IMR-90 (cell line): ENCODE results near the gene GIMD1. TPM values are rescaled to one million over a fixed set of nuclear protein-coding genes. Genes with fewer than 3 reads are reported as not detected.

Experiments used
- ATAC-seq: fragments of 200-7000 bp; cut with Tn5 transposase; 2 replicates; pipeline ENCODE4 v1.9.1; 2020; ENCODE audit warnings: low read depth, mild to moderate bottlenecking, moderate library complexity
- BruUV-seq: library from RNA; stranded (reverse); fragments of 400-500 nt; replicated peaks from 2 replicates; lab custom pipeline; 2021; lab: Mats Ljungman, UMichigan
- CTCF ChIA-PET: fragments of 300-600 bp; formaldehyde crosslinking; extraction: SDS; loops from one replicate; lab custom pipeline; 2021; ENCODE audit warnings: antibody characterized with exemption; lab: Yijun Ruan, JAX
- POLR2A ChIA-PET: fragments of 300-600 bp; sonication (Branson Sonifier 250); formaldehyde crosslinking; loops from one replicate; lab custom pipeline; 2022; ENCODE audit warnings: antibody characterized with exemption; ENCODE audit not compliant: unreplicated experiment; lab: Charles Lee
- DNase-seq: peaks from one replicate; pipeline ENCODE4 v3.0.0; 2013
- H2AFZ ChIP-seq: replicated peaks from 2 replicates; pipeline ENCODE3; 2013; ENCODE audit warnings: low read length, mild to moderate bottlenecking; ENCODE audit not compliant: poor library complexity
- H2AK5ac ChIP-seq: 2 replicates; pipeline ENCODE4 v1.6.1; 2013; ENCODE audit warnings: low read depth, low read length, inconsistent platforms
- H2AK9ac ChIP-seq: replicated peaks from 2 replicates; pipeline ENCODE3; 2013; ENCODE audit warnings: mild to moderate bottlenecking, low read depth, low read length, moderate library complexity; ENCODE audit not compliant: poor library complexity
- H2BK120ac ChIP-seq: 2 replicates; pipeline ENCODE4 v1.6.1; 2013; ENCODE audit warnings: low read depth, low read length, inconsistent platforms
- H2BK15ac ChIP-seq: 3 replicates; pipeline ENCODE4 v1.6.1; 2013; ENCODE audit warnings: low read depth, low read length, inconsistent platforms
- H2BK20ac ChIP-seq: 2 replicates; pipeline ENCODE4 v1.6.1; 2013; ENCODE audit warnings: low read depth, mild to moderate bottlenecking, inconsistent platforms, low read length, moderate library complexity
- H2BK5ac ChIP-seq: 2 replicates; pipeline ENCODE4 v1.6.1; 2013; ENCODE audit warnings: mild to moderate bottlenecking, low read depth, low read length, inconsistent platforms; ENCODE audit not compliant: poor library complexity, severe bottlenecking
- H3K14ac ChIP-seq: replicated peaks from 2 replicates; pipeline ENCODE4 v1.6.1; 2013; ENCODE audit warnings: low read depth, low read length, inconsistent platforms
- H3K18ac ChIP-seq: 2 replicates; pipeline ENCODE4 v1.6.1; 2013; ENCODE audit warnings: low read depth, low read length, control low read depth
- H3K23ac ChIP-seq: 2 replicates; pipeline ENCODE4 v1.6.1; 2013; ENCODE audit warnings: low read depth, low read length, inconsistent platforms
- H3K27ac ChIP-seq: 2 replicates; pipeline ENCODE4 v1.5.1; 2013; ENCODE audit warnings: mild to moderate bottlenecking, control low read depth, low read length; ENCODE audit not compliant: insufficient read depth
- H3K27me3 ChIP-seq: 2 replicates; pipeline ENCODE4 v1.6.1; 2013; ENCODE audit warnings: low read length; ENCODE audit not compliant: control insufficient read depth, insufficient read depth
- H3K36me3 ChIP-seq: 2 replicates; pipeline ENCODE4 v1.6.1; 2013; ENCODE audit warnings: low read length, mixed read lengths; ENCODE audit not compliant: control insufficient read depth, insufficient read depth
- H3K4ac ChIP-seq: 2 replicates; pipeline ENCODE4 v1.6.1; 2013; ENCODE audit warnings: low read depth, low read length, inconsistent platforms
- H3K4me1 ChIP-seq: 2 replicates; pipeline ENCODE4 v1.6.1; 2013; ENCODE audit warnings: low read length, mixed read lengths; ENCODE audit not compliant: control insufficient read depth, insufficient read depth
- H3K4me2 ChIP-seq: 2 replicates; pipeline ENCODE4 v1.6.1; 2013; ENCODE audit warnings: low read depth, mild to moderate bottlenecking, control low read depth, low read length, moderate library complexity
- H3K4me3 ChIP-seq: 2 replicates; pipeline ENCODE4 v1.5.1; 2013; ENCODE audit warnings: low read depth, mild to moderate bottlenecking, control low read depth, low read length, moderate library complexity; ENCODE audit not compliant: insufficient read depth
- H3K56ac ChIP-seq: 2 replicates; pipeline ENCODE4 v1.6.1; 2013; ENCODE audit warnings: low read length, inconsistent platforms; ENCODE audit not compliant: insufficient read depth; ENCODE audit errors: extremely low read depth
- H3K79me1 ChIP-seq, 2 experiments: 2 replicates each; pipeline ENCODE4 v1.6.1; 2013; ENCODE audit warnings: low read length in 2 of 2, inconsistent platforms in 1 of 2, low read depth in 1 of 2
- H3K9ac ChIP-seq: 2 replicates; pipeline ENCODE4 v1.6.1; 2013; ENCODE audit warnings: low read depth, low read length, control low read depth
- H3K9me1 ChIP-seq: 2 replicates; pipeline ENCODE4 v1.6.1; 2013; ENCODE audit warnings: low read length, inconsistent platforms; ENCODE audit not compliant: insufficient read depth
- H3K9me3 ChIP-seq: 2 replicates; pipeline ENCODE4 v1.6.1; 2013; ENCODE audit warnings: low read length; ENCODE audit not compliant: control insufficient read depth, insufficient read depth
- H4K20me1 ChIP-seq: 2 replicates; pipeline ENCODE4 v1.6.1; 2013; ENCODE audit warnings: low read length, inconsistent platforms; ENCODE audit not compliant: insufficient read depth
- H4K5ac ChIP-seq: 2 replicates; pipeline ENCODE4 v1.6.1; 2013; ENCODE audit warnings: mild to moderate bottlenecking, low read depth, low read length, control low read depth
- H4K8ac ChIP-seq, 2 experiments: 2 replicates each; pipeline ENCODE4 v1.6.1; 2013; ENCODE audit warnings: low read depth in 2 of 2, low read length in 2 of 2, control low read depth in 1 of 2, inconsistent platforms in 1 of 2
- H4K91ac ChIP-seq: 2 replicates; pipeline ENCODE4 v1.6.1; 2013; ENCODE audit warnings: low read depth, low read length, inconsistent platforms; ENCODE audit not compliant: insufficient read depth
- BHLHE40 ChIP-seq: fragments of 150-350 bp; IDR thresholded peaks from 2 replicates; pipeline ENCODE4 v1.6.1; 2016; ENCODE audit warnings: mild to moderate bottlenecking, low read depth, low read length
- CEBPB ChIP-seq: IDR thresholded peaks from 2 replicates; pipeline ENCODE4 v1.6.1; 2012; ENCODE audit warnings: low read depth, low read length, improper control_type of control experiment
- CHD1 ChIP-seq: IDR thresholded peaks from 2 replicates; pipeline ENCODE4 v1.6.1; 2012; ENCODE audit warnings: low read depth, low read length, improper control_type of control experiment
- FOS ChIP-seq: fragments of 150-350 bp; IDR thresholded peaks from 2 replicates; pipeline ENCODE4 v1.6.1; 2016; ENCODE audit warnings: low read depth, low read length
- MAFK ChIP-seq: IDR thresholded peaks from 2 replicates; pipeline ENCODE4 v1.6.1; 2012; ENCODE audit warnings: low read depth, low read length, improper control_type of control experiment
- MAZ ChIP-seq: IDR thresholded peaks from 2 replicates; pipeline ENCODE4 v1.6.1; 2012; ENCODE audit warnings: low read depth, mild to moderate bottlenecking, low read length, improper control_type of control experiment, moderate library complexity, borderline replicate concordance
- MXI1 ChIP-seq: IDR thresholded peaks from 2 replicates; pipeline ENCODE4 v1.6.1; 2012; ENCODE audit warnings: low read depth, mild to moderate bottlenecking, low read length, moderate library complexity, borderline replicate concordance
- NFE2L2 ChIP-seq: fragments of 150-350 bp; IDR thresholded peaks from 2 replicates; pipeline ENCODE4 v1.6.1; 2016; ENCODE audit warnings: low read depth, mild to moderate bottlenecking, low read length
- POLR2A ChIP-seq: IDR thresholded peaks from 2 replicates; pipeline ENCODE4 v1.6.1; 2012; ENCODE audit warnings: mild to moderate bottlenecking, low read depth, low read length
- RAD21 ChIP-seq: IDR thresholded peaks from 2 replicates; pipeline ENCODE4 v1.6.1; 2012; ENCODE audit warnings: low read length, improper control_type of control experiment
- RCOR1 ChIP-seq: IDR thresholded peaks from 2 replicates; pipeline ENCODE4 v1.6.1; 2012; ENCODE audit warnings: mild to moderate bottlenecking, low read length, improper control_type of control experiment; ENCODE audit not compliant: insufficient replicate concordance
- RFX5 ChIP-seq: IDR thresholded peaks from 2 replicates; pipeline ENCODE4 v1.8.0; 2012; ENCODE audit warnings: low read depth, mild to moderate bottlenecking, low read length, moderate library complexity
- SMC3 ChIP-seq: fragments of 150-350 bp; IDR thresholded peaks from 2 replicates; pipeline ENCODE4 v1.6.1; 2016; ENCODE audit warnings: low read depth, mild to moderate bottlenecking, antibody characterized with exemption, low read length, moderate library complexity
- WGBS, 2 experiments: methylation state at CpG; one replicate each; pipeline versions ENCODE4 v1.1.5 to v1.1.7; 2013; ENCODE audit warnings: missing lambda C conversion rate in 2 of 2; ENCODE audit not compliant: insufficient read length in 1 of 2; ENCODE audit errors: extremely low coverage in 2 of 2; 5-methylcytosine and 5-hydroxymethylcytosine counted together
- dilution Hi-C: fragments of 300-500 bp; cut with HindIII; formaldehyde crosslinking; loops from one replicate; pipeline ENCODE4 v1.14.3; 2018; ENCODE audit warnings: low sequenced_read_pairs; ENCODE audit not compliant: unreplicated experiment
- in situ Hi-C: fragments of 300-500 bp; cut with MboI; formaldehyde crosslinking; loops from 3 replicates; pipeline ENCODE4 v1.14.3; 2019; ENCODE audit warnings: low sequenced_read_pairs, inconsistent platforms, mixed read lengths
- intact Hi-C: fragments of 100-400 bp; cut with micrococcal nuclease; formaldehyde crosslinking; loops from 2 replicates; pipeline ENCODE4 v1.10.0; 2022
- polyA plus RNA-seq, 3 experiments: library from polyadenylated mRNA; depleted of rRNA; stranded (reverse); fragments of >200 nt; gene quantifications; 2 replicates each; pipeline ENCODE4 v1.2.3, GENCODE V29; 2012; ENCODE audit warnings: low replicate concordance in 1 of 3
- total RNA-seq: library from RNA; depleted of rRNA; stranded (reverse); fragments of >200 nt; gene quantifications from 2 replicates; pipeline ENCODE4 v1.2.3, GENCODE V29; 2012
- TF ChIP-seq, protein P1 (sequence below): fragments of 150-350 bp; IDR thresholded peaks from 2 replicates; pipeline ENCODE4 v1.6.1; 2016; ENCODE audit warnings: low read depth, mild to moderate bottlenecking, low read length, moderate library complexity, borderline replicate concordance
- TF ChIP-seq, protein P2 (sequence below): conservative IDR thresholded peaks from 2 replicates; pipeline ENCODE4 v1.5.1; 2012; ENCODE audit warnings: mild to moderate bottlenecking, low read depth, low read length, improper control_type of control experiment
- TF ChIP-seq, protein P3 (sequence below): fragments of 150-350 bp; IDR thresholded peaks from 2 replicates; pipeline ENCODE4 v1.6.1; 2017; ENCODE audit warnings: mild to moderate bottlenecking, antibody characterized with exemption, low read length, low read depth

GIMD1 gene
- total and polyA plus RNA-seq, 2 of the 4 experiments (the other 2 are of a cell fraction) = 0.07 TPM; not detected in 1

DNA sequence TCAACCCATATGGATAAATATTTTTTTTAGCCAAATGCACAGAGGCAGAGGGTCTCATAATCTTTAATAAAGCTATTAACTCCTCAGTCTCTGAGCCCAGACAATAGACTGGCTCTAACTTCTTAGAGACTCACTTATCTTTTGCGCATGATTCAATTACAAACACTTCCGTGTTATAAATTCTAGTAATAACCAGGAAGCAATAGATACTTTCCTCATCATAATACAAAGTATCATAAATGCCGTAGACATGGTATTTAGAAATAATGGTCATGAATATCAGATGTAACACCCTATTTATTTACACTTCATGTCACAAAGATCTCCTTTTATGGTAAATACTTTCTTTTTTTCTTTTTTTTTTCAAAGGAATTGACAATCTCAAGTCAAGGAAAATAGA, 4.4 kb upstream of the GIMD1 start:
- Histone ChIP-seq H3K36me3 (no peaks in the 10 kb centered on the region), H4K8ac (no peak overlapping the region), H3K9me3 (no peaks in the 10 kb centered on the region), H3K9ac (no peak overlapping the region), H3K79me1 (no peaks in the 10 kb centered on the region), H3K4me2 (no peak overlapping the region), H3K9me1 (no peaks in the 10 kb centered on the region), H3K27me3 (no peaks in the 10 kb centered on the region; the same call in 1 of the 2 replicates), H3K18ac (no peak overlapping the region), H4K91ac (no peak overlapping the region), H2BK5ac (no peak overlapping the region), H3K14ac (no peak overlapping the region), H2AFZ (no peak overlapping the region), H3K56ac (no peak overlapping the region), H3K4ac (no peak overlapping the region), H2BK120ac (no peak overlapping the region), H2AK5ac (no peak overlapping the region), H3K23ac (no peak overlapping the region), H2BK15ac (no peak overlapping the region), H2BK20ac (no peak overlapping the region), H4K20me1 (no peaks in the 10 kb centered on the region), H3K27ac (no peak overlapping the region), H3K4me3 (no peak overlapping the region), H4K5ac (no peak overlapping the region), H3K4me1 (no peaks in the 10 kb centered on the region), H2AK9ac (no peak overlapping the region)
- ChIA-PET POLR2A (no interaction called here), CTCF (no interaction called here)
- DNase-seq = no peak
- intact Hi-C loops (no loop called here), dilution Hi-C loops (no loop called here), in situ Hi-C loops (loop anchor here (5.0 kb wide), 2 partner anchors 129 to 524 kb away; no protein-coding TSS in a partner anchor)
- no peak for ATAC-seq
- no peak for TF ChIP-seq NFE2L2
- no peak for TF ChIP-seq RCOR1
- TF ChIP-seq, protein P1, sequence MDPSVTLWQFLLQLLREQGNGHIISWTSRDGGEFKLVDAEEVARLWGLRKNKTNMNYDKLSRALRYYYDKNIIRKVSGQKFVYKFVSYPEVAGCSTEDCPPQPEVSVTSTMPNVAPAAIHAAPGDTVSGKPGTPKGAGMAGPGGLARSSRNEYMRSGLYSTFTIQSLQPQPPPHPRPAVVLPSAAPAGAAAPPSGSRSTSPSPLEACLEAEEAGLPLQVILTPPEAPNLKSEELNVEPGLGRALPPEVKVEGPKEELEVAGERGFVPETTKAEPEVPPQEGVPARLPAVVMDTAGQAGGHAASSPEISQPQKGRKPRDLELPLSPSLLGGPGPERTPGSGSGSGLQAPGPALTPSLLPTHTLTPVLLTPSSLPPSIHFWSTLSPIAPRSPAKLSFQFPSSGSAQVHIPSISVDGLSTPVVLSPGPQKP = no peak
- TF ChIP-seq, protein P2, sequence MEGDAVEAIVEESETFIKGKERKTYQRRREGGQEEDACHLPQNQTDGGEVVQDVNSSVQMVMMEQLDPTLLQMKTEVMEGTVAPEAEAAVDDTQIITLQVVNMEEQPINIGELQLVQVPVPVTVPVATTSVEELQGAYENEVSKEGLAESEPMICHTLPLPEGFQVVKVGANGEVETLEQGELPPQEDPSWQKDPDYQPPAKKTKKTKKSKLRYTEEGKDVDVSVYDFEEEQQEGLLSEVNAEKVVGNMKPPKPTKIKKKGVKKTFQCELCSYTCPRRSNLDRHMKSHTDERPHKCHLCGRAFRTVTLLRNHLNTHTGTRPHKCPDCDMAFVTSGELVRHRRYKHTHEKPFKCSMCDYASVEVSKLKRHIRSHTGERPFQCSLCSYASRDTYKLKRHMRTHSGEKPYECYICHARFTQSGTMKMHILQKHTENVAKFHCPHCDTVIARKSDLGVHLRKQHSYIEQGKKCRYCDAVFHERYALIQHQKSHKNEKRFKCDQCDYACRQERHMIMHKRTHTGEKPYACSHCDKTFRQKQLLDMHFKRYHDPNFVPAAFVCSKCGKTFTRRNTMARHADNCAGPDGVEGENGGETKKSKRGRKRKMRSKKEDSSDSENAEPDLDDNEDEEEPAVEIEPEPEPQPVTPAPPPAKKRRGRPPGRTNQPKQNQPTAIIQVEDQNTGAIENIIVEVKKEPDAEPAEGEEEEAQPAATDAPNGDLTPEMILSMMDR = no peak
- TF ChIP-seq MAFK = no peak
- no peak for TF ChIP-seq MAZ
- TF ChIP-seq RAD21 = no peak
- no peak for TF ChIP-seq POLR2A
- no peak for TF ChIP-seq CEBPB
- TF ChIP-seq, protein P3, sequence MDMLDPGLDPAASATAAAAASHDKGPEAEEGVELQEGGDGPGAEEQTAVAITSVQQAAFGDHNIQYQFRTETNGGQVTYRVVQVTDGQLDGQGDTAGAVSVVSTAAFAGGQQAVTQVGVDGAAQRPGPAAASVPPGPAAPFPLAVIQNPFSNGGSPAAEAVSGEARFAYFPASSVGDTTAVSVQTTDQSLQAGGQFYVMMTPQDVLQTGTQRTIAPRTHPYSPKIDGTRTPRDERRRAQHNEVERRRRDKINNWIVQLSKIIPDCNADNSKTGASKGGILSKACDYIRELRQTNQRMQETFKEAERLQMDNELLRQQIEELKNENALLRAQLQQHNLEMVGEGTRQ = no peak
- TF ChIP-seq BHLHE40 = no peak
- TF ChIP-seq RFX5 = no peak
- no peak for TF ChIP-seq MXI1
- no peak for TF ChIP-seq FOS
- no peak for TF ChIP-seq SMC3
- no peak for TF ChIP-seq CHD1
- BruUV-seq = no TSS peak
- no CpG with 5 or more reads among the region's 3 CpGs for WGBS, 2 experiments
